ENCODE data around the gene ANKS1B.
"Not testable (repeated sequence)": the region's sequence is repeated elsewhere in the genome, so short reads cannot be mapped to it uniquely, and the experiment has no call there.

ANKS1B gene

GRCh38 chr12:98837134-98837752 lies 1147.5 kb downstream of the ANKS1B start:
- DNase-seq = not testable (repeated sequence)

GRCh38 chr12:98830657-98831056 lies 1154.1 kb downstream of the ANKS1B start:
- peak; percentile 41 for DNase-seq

GRCh38 chr12:98828802-98829600 lies 1155.7 kb downstream of the ANKS1B start:
- no peak for DNase-seq

GRCh38 chr12:98823012-98823411 lies 1161.7 kb downstream of the ANKS1B start:
- DNase-seq = no peak

- DNase-seq = no peak
Observed at GRCh38 chr12:98821866-98822265, 1162.9 kb downstream of the ANKS1B start.

- DNase-seq = no peak
Observed at GRCh38 chr12:98821232-98821631, 1163.5 kb downstream of the ANKS1B start.

- DNase-seq = no peak
Observed at GRCh38 chr12:98819821-98820404, 1164.8 kb downstream of the ANKS1B start.

GRCh38 chr12:98819071-98819470 lies 1165.7 kb downstream of the ANKS1B start:
- DNase-seq = no peak

- DNase-seq = no peak
Observed at GRCh38 chr12:98818239-98818638, 1166.5 kb downstream of the ANKS1B start.

GRCh38 chr12:98817742-98818141 lies 1167.0 kb downstream of the ANKS1B start:
- no peak for DNase-seq

- no peak for DNase-seq
Observed at GRCh38 chr12:98816720-98817119, 1168.0 kb downstream of the ANKS1B start.

GRCh38 chr12:98814254-98814653 lies 1170.5 kb downstream of the ANKS1B start:
- DNase-seq = no peak

GRCh38 chr12:98812225-98812624 lies 1172.5 kb downstream of the ANKS1B start:
- no peak for DNase-seq

GRCh38 chr12:98808243-98808875 lies 1176.4 kb downstream of the ANKS1B start:
- no peak for DNase-seq

- DNase-seq = no peak
Observed at GRCh38 chr12:98807187-98807586, 1177.5 kb downstream of the ANKS1B start.

- DNase-seq = no peak
Observed at GRCh38 chr12:98803468-98804209, 1181.1 kb downstream of the ANKS1B start.

- DNase-seq = no peak
Observed at GRCh38 chr12:98799822-98800221, 1184.9 kb downstream of the ANKS1B start.

GRCh38 chr12:98799146-98799810 lies 1185.5 kb downstream of the ANKS1B start:
- DNase-seq = no peak

GRCh38 chr12:98797200-98797599 lies 1187.5 kb downstream of the ANKS1B start:
- DNase-seq = no peak

- DNase-seq = no peak
Observed at GRCh38 chr12:98796745-98797144, 1188.0 kb downstream of the ANKS1B start.

GRCh38 chr12:98793121-98793520 lies 1191.6 kb downstream of the ANKS1B start:
- DNase-seq = no peak

GRCh38 chr12:98791406-98791805 lies 1193.3 kb downstream of the ANKS1B start:
- no peak for DNase-seq

All from MV-4-11 (cell line).